Measurements from ENCODE around the gene RHOBTB1.

RHOBTB1 gene

DNA sequence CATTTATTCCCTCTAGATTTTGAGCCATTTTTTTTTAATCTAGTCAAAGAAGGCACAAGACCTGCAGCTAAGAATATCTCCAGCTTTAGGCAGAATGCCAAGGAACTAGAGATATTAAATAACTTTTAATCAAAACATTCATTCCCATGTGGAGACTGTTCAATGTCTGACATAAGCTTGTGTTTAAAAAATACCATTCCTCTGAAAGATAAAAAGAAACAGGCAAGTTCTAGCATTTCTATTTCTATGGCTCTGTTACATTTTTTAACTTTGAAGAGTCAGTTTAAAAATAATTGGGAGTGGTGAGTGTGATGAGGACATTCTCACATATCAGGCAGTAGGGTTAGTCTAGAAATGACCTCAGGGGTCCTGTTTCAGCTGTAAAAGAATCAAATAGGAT is 48.0 kb downstream of the RHOBTB1 start:
- Histone ChIP-seq H3K4me2 (ENCODE audit: low read length) (no peak overlapping the region), H3K4ac (ENCODE audit: low read depth, low read length) (no peak overlapping the region), H4K8ac (ENCODE audit: low read depth, low read length) (no peak overlapping the region)

GRCh38 chr10:60894786-60895185 is 49.2 kb downstream of the RHOBTB1 start:
- no peak overlapping the region for H3K18ac ChIP-seq (ENCODE audit: low read length)
- H3K4ac ChIP-seq (ENCODE audit: low read depth, low read length), result no peak overlapping the region
- H4K91ac ChIP-seq (ENCODE audit: low read depth, low read length), result no peak overlapping the region
- no peak overlapping the region for H2AFZ ChIP-seq (ENCODE audit: insufficient read depth, low read length, poor library complexity)
- no peaks in the 10 kb centered on the region for H3K79me2 ChIP-seq (ENCODE audit: control insufficient read depth, insufficient read depth, low read length, poor library complexity)
- H2BK5ac ChIP-seq (ENCODE audit: low read depth, low read length, poor library complexity), result no peak overlapping the region
- no peaks in the 10 kb centered on the region for H3K9me3 ChIP-seq (ENCODE audit: insufficient read depth, low read depth, low read length)
- no peak overlapping the region for H3K23ac ChIP-seq (ENCODE audit: low read length)
- H3K14ac ChIP-seq (ENCODE audit: low read length), result no peak overlapping the region
- no peak overlapping the region for H2BK12ac ChIP-seq (ENCODE audit: low read length)
- no peak overlapping the region for H2AK5ac ChIP-seq (ENCODE audit: low read length)
- no peak overlapping the region for H3K4me2 ChIP-seq (ENCODE audit: low read length)
- H3K79me1 ChIP-seq (ENCODE audit: low read length), result no peaks in the 10 kb centered on the region
- H3K4me1 ChIP-seq (ENCODE audit: control insufficient read depth in 1 of 2, insufficient read depth in 2 of 2, low read length in 2 of 2), result no peaks in the 10 kb centered on the region
- H3K9ac ChIP-seq (ENCODE audit: low read length), result no peak overlapping the region
- H4K8ac ChIP-seq (ENCODE audit: low read depth, low read length), result no peak overlapping the region
- no peak overlapping the region for H3K27ac ChIP-seq (ENCODE audit: low read depth, low read length)
- no peak overlapping the region for H4K12ac ChIP-seq (ENCODE audit: low read depth, low read length)
- H3K36me3 ChIP-seq (ENCODE audit: control insufficient read depth in 1 of 2, insufficient read depth in 2 of 2, low read length in 2 of 2), result no peaks in the 10 kb centered on the region
- no peak overlapping the region for H3K4me3 ChIP-seq (ENCODE audit: low read depth, low read length)
- no peak overlapping the region for H2BK120ac ChIP-seq (ENCODE audit: insufficient read depth, low read length, poor library complexity)
- DNase-seq, result peak; percentile 31 to 77
- no peaks in the 10 kb centered on the region for H3K27me3 ChIP-seq (ENCODE audit: insufficient read depth, low read length)

More for the DNA sequence above, 48.0 kb downstream of the RHOBTB1 start:
- no peak overlapping the region for H3K27ac ChIP-seq (ENCODE audit: low read depth, low read length)
- no peaks in the 10 kb centered on the region for H3K79me2 ChIP-seq (ENCODE audit: control insufficient read depth, insufficient read depth, low read length, poor library complexity)
- H2BK5ac ChIP-seq (ENCODE audit: low read depth, low read length, poor library complexity), result no peak overlapping the region
- no peaks in the 10 kb centered on the region for H3K36me3 ChIP-seq (ENCODE audit: control insufficient read depth in 1 of 2, insufficient read depth in 2 of 2, low read length in 2 of 2)
- DNase-seq, result peak in 1 of 2 donors; percentile 31
- H3K9ac ChIP-seq (ENCODE audit: low read length), result no peak overlapping the region
- H3K27me3 ChIP-seq (ENCODE audit: insufficient read depth, low read length), result no peaks in the 10 kb centered on the region
- H3K4me3 ChIP-seq (ENCODE audit: low read depth, low read length), result no peak overlapping the region
- no peaks in the 10 kb centered on the region for H3K79me1 ChIP-seq (ENCODE audit: low read length)
- H2BK120ac ChIP-seq (ENCODE audit: insufficient read depth, low read length, poor library complexity), result no peak overlapping the region
- no peaks in the 10 kb centered on the region for H3K4me1 ChIP-seq (ENCODE audit: control insufficient read depth in 1 of 2, insufficient read depth in 2 of 2, low read length in 2 of 2)
- no peak overlapping the region for H3K18ac ChIP-seq (ENCODE audit: low read length)
- no peak overlapping the region for H2AK5ac ChIP-seq (ENCODE audit: low read length)
- H3K9me3 ChIP-seq (ENCODE audit: insufficient read depth, low read depth, low read length), result no peaks in the 10 kb centered on the region
- H2BK12ac ChIP-seq (ENCODE audit: low read length), result no peak overlapping the region
- H3K14ac ChIP-seq (ENCODE audit: low read length), result no peak overlapping the region
- H3K23ac ChIP-seq (ENCODE audit: low read length), result no peak overlapping the region
- no peak overlapping the region for H4K91ac ChIP-seq (ENCODE audit: low read depth, low read length)
- H4K12ac ChIP-seq (ENCODE audit: low read depth, low read length), result no peak overlapping the region
- H2AFZ ChIP-seq (ENCODE audit: insufficient read depth, low read length, poor library complexity), result no peak overlapping the region

GRCh38 chr10:60893231-60893630 is 50.8 kb downstream of the RHOBTB1 start:
- no peak overlapping the region for H3K9ac ChIP-seq (ENCODE audit: low read length)
- H3K23ac ChIP-seq (ENCODE audit: low read length), result no peak overlapping the region
- no peak overlapping the region for H4K8ac ChIP-seq (ENCODE audit: low read depth, low read length)
- no peaks in the 10 kb centered on the region for H3K9me3 ChIP-seq (ENCODE audit: insufficient read depth, low read depth, low read length)
- H3K27me3 ChIP-seq (ENCODE audit: insufficient read depth, low read length), result no peaks in the 10 kb centered on the region
- H3K4me1 ChIP-seq (ENCODE audit: control insufficient read depth in 1 of 2, insufficient read depth in 2 of 2, low read length in 2 of 2), result no peaks in the 10 kb centered on the region
- no peaks in the 10 kb centered on the region for H3K79me1 ChIP-seq (ENCODE audit: low read length)
- no peak overlapping the region for H4K91ac ChIP-seq (ENCODE audit: low read depth, low read length)
- H3K4ac ChIP-seq (ENCODE audit: low read depth, low read length), result no peak overlapping the region
- no peak overlapping the region for H2BK12ac ChIP-seq (ENCODE audit: low read length)
- H3K14ac ChIP-seq (ENCODE audit: low read length), result no peak overlapping the region
- no peak overlapping the region for H3K18ac ChIP-seq (ENCODE audit: low read length)
- H3K79me2 ChIP-seq (ENCODE audit: control insufficient read depth, insufficient read depth, low read length, poor library complexity), result no peaks in the 10 kb centered on the region
- H2AFZ ChIP-seq (ENCODE audit: insufficient read depth, low read length, poor library complexity), result no peak overlapping the region
- no peak overlapping the region for H2BK5ac ChIP-seq (ENCODE audit: low read depth, low read length, poor library complexity)
- no CpG with 5 or more reads among the region's 3 CpGs for WGBS (ENCODE audit: extremely low coverage, insufficient coverage, insufficient read length)
- DNase-seq, result peak in 1 of 2 donors; percentile 46
- H2BK120ac ChIP-seq (ENCODE audit: insufficient read depth, low read length, poor library complexity), result no peak overlapping the region
- peaks cover 1 to 2% of the 10 kb centered on the region in 2 experiments for H3K36me3 ChIP-seq (ENCODE audit: control insufficient read depth in 1 of 2, insufficient read depth in 2 of 2, low read length in 2 of 2)
- H3K4me3 ChIP-seq (ENCODE audit: low read depth, low read length), result no peak overlapping the region
- no peak overlapping the region for H3K4me2 ChIP-seq (ENCODE audit: low read length)
- no peak overlapping the region for H2AK5ac ChIP-seq (ENCODE audit: low read length)
- no peak overlapping the region for H3K27ac ChIP-seq (ENCODE audit: low read depth, low read length)
- H4K12ac ChIP-seq (ENCODE audit: low read depth, low read length), result no peak overlapping the region

- H2AFZ ChIP-seq (ENCODE audit: insufficient read depth, low read length, poor library complexity), result no peak overlapping the region
- no peak overlapping the region for H2BK120ac ChIP-seq (ENCODE audit: insufficient read depth, low read length, poor library complexity)
- H4K12ac ChIP-seq (ENCODE audit: low read depth, low read length), result no peak overlapping the region
- no peaks in the 10 kb centered on the region for H3K79me1 ChIP-seq (ENCODE audit: low read length)
- H3K4me3 ChIP-seq (ENCODE audit: low read depth, low read length), result no peak overlapping the region
- no CpG with 5 or more reads among the region's 8 CpGs for WGBS (ENCODE audit: extremely low coverage, insufficient coverage, insufficient read length)
- H2BK12ac ChIP-seq (ENCODE audit: low read length), result no peak overlapping the region
- no peak overlapping the region for H4K91ac ChIP-seq (ENCODE audit: low read depth, low read length)
- no peak for DNase-seq
- H3K9me3 ChIP-seq (ENCODE audit: insufficient read depth, low read depth, low read length), result no peaks in the 10 kb centered on the region
- H3K23ac ChIP-seq (ENCODE audit: low read length), result peak overlapping the region; percentile 76
- no peak overlapping the region for H2AK5ac ChIP-seq (ENCODE audit: low read length)
- no peak overlapping the region for H4K8ac ChIP-seq (ENCODE audit: low read depth, low read length)
- H3K14ac ChIP-seq (ENCODE audit: low read length), result no peak overlapping the region
- no peak overlapping the region for H2BK5ac ChIP-seq (ENCODE audit: low read depth, low read length, poor library complexity)
- H3K4me2 ChIP-seq (ENCODE audit: low read length), result no peak overlapping the region
- no peak overlapping the region for H3K27ac ChIP-seq (ENCODE audit: low read depth, low read length)
- no peaks in the 10 kb centered on the region for H3K4me1 ChIP-seq (ENCODE audit: control insufficient read depth in 1 of 2, insufficient read depth in 2 of 2, low read length in 2 of 2)
- no peak overlapping the region for H3K18ac ChIP-seq (ENCODE audit: low read length)
- no peaks in the 10 kb centered on the region for H3K27me3 ChIP-seq (ENCODE audit: insufficient read depth, low read length)
- no peak overlapping the region for H3K4ac ChIP-seq (ENCODE audit: low read depth, low read length)
- H3K9ac ChIP-seq (ENCODE audit: low read length), result no peak overlapping the region
- H3K79me2 ChIP-seq (ENCODE audit: control insufficient read depth, insufficient read depth, low read length, poor library complexity), result no peaks in the 10 kb centered on the region
- peaks cover 4 to 8% of the 10 kb centered on the region in 2 experiments for H3K36me3 ChIP-seq (ENCODE audit: control insufficient read depth in 1 of 2, insufficient read depth in 2 of 2, low read length in 2 of 2)
Measured at GRCh38 chr10:60892571-60892970, 51.4 kb downstream of the RHOBTB1 start.
